Left lung (tissue), 10 donors: ENCODE data around the gene CBX8. TPM values are rescaled to one million over a fixed set of nuclear protein-coding genes. Genes with fewer than 3 reads are reported as not detected.

Source experiments
- ATAC-seq: fragments of 200-7000 bp; cut with Tn5 transposase; one replicate; pipeline ENCODE4 v1.9.1; 2020; ENCODE audit warnings: moderate library complexity
- DNase-seq, 4 donors: peaks; one replicate each; pipeline ENCODE4 v3.0.0-alpha.2; 2013 to 2020
- H3K27ac ChIP-seq, 2 donors: fragments of 200-600 bp; sonication (generic) in 1 of 2; one replicate each; pipeline versions ENCODE4 v1.5.0 to v1.8.0; 2020 to 2021
- H3K27me3 ChIP-seq, 2 donors: fragments of 200-600 bp; sonication (generic) in 1 of 2; one replicate each; pipeline versions ENCODE4 v1.5.0 to v1.8.0; 2020 to 2021
- H3K36me3 ChIP-seq, 2 donors: fragments of 200-600 bp; sonication (generic) in 1 of 2; one replicate each; pipeline versions ENCODE4 v1.5.0 to v1.8.0; 2020 to 2021
- H3K4me1 ChIP-seq, 2 donors: fragments of 200-600 bp; one replicate each; pipeline ENCODE4 v1.8.0; 2021
- H3K4me3 ChIP-seq, 2 donors: fragments of 200-600 bp; sonication (generic) in 1 of 2; one replicate each; pipeline versions ENCODE4 v1.5.0 to v1.8.0; 2020 to 2021; ENCODE audit warnings: mild to moderate bottlenecking in 1 of 2
- H3K9me3 ChIP-seq, 2 donors: fragments of 200-600 bp; sonication (generic) in 1 of 2; one replicate each; pipeline versions ENCODE4 v1.5.0 to v1.8.0; 2020 to 2021
- intact Hi-C, 2 donors: fragments of 100-400 bp; cut with DNase I; formaldehyde crosslinking; loops; one replicate each; pipeline versions ENCODE4 v1.11.2 to v1.14.2; 2022
- polyA plus RNA-seq, 6 donors: library from polyadenylated mRNA; unstranded; fragments of 120-200 nt; gene quantifications; one replicate each; pipeline ENCODE4 v1.2.1, GENCODE V29; 2013; ENCODE audit not compliant: insufficient read length in 6 of 6
- total RNA-seq, 2 donors: library from RNA; stranded (reverse); fragmentation: NEBNext Ultra II Directional; extraction: Animal tissue kit (Norgen Biotek cat#: 25700); gene quantifications; one replicate each; pipeline ENCODE4 v1.2.1, GENCODE V29; 2021
- TF ChIP-seq, protein P1 (sequence below), 2 donors: fragments of 200-600 bp; sonication (generic) in 1 of 2; IDR thresholded peaks; one replicate each; pipeline versions ENCODE4 v1.5.0 to v1.8.0; 2021; ENCODE audit warnings: antibody characterized with exemption in 2 of 2
- donor health status: DM: no; HTN: yes; CAD: no.
- donor health status: DM: no; HTN: no; CAD: no.

The CBX8 gene
- total and polyA plus RNA-seq, 8 donors: 7.3 to 11.4 (median 8.9) TPM

DNA sequence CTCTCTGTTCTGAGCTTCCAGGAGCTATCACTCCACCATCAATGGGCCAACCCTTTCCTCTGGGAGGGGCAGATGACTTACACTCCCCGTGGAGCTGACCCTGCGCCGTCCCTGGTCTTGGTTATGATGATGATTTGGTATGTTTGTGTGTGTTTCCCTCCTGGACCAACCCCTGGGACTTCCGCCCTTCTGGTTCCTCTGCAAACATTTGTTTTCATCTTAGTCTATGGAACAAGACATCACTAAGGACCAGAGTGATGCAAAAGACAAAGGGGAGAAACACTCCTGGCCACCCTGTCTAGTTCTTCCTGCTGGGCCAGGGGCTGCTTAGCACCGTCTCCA, 28.7 kb upstream of the CBX8 start:
- no peak for ATAC-seq
- intact Hi-C loops: no loop called here
- no peak overlapping the region for H3K27ac ChIP-seq

DNA sequence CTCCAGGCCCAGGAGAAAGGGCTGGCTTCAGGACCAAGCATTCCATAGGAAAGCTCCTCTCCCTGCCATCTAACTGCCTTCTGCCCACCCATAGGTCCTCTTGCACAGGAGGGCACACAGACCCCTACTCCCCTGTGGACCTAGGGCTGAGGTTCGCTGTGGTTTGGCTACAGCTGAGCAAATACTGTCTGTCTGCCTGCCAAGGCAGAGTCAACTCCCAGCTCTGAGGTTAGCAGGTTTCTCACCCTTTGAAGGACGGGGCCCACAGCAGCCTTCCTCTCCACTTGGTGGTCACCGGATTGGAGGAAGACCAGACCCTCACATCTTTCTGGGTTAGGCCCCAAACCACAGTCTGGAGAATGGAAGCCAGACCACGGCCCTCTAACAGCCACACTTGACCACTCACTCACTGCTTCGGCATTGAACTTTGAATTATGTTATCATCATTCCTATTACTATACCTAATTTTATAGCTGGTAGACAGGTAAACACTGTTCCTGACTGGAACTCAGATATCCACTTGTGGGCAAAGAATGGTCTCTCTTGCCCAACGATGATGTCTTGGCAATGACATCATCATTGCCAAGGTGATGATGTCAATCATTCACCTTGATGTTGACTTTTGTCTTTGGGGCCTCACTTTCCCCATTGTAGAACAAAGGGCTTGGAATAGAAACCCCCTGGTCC, 28.2 kb upstream of the CBX8 start:
- intact Hi-C loops: no loop called here
- no peak for ATAC-seq
- TF ChIP-seq, protein P1, sequence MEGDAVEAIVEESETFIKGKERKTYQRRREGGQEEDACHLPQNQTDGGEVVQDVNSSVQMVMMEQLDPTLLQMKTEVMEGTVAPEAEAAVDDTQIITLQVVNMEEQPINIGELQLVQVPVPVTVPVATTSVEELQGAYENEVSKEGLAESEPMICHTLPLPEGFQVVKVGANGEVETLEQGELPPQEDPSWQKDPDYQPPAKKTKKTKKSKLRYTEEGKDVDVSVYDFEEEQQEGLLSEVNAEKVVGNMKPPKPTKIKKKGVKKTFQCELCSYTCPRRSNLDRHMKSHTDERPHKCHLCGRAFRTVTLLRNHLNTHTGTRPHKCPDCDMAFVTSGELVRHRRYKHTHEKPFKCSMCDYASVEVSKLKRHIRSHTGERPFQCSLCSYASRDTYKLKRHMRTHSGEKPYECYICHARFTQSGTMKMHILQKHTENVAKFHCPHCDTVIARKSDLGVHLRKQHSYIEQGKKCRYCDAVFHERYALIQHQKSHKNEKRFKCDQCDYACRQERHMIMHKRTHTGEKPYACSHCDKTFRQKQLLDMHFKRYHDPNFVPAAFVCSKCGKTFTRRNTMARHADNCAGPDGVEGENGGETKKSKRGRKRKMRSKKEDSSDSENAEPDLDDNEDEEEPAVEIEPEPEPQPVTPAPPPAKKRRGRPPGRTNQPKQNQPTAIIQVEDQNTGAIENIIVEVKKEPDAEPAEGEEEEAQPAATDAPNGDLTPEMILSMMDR (IDR thresholded peaks at IDR 0.05): no peak

More for the DNA sequence above, 28.7 kb upstream of the CBX8 start:
- Histone ChIP-seq H3K9me3 (no peaks in the 10 kb centered on the region), H3K4me1 (peaks cover 0 to 29% of the 10 kb centered on the region in 2 donors), H3K36me3 (no peaks in the 10 kb centered on the region), H3K27me3 (no peaks in the 10 kb centered on the region), H3K4me3 (no peak overlapping the region)
- TF ChIP-seq, protein P1 (IDR thresholded peaks at IDR 0.05): no peak
- DNase-seq: no peak

DNA sequence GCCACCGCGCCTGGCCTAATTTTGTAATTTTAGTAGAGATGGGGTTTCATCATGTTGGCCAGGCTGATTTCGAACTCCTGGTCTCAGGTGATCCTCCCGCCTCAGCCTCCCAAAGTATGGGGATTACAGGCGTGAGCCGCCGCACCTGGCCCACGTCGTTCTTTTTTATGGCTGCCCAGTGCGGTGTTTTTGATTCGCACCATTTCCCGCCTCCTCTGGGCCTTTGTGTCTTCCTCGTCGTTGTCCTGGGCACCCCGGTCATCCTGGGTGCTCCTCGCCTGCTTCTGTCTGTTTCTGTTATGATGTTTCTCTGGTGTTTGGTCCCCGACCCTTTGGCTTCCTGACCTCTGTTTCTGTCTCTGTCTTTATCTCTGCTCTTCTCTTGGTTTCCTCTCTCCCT, 27.4 kb upstream of the CBX8 start:
- Histone ChIP-seq H3K27ac (no peak overlapping the region), H3K4me3 (no peak overlapping the region), H3K36me3 (no peaks in the 10 kb centered on the region), H3K4me1 (peaks cover 0 to 21% of the 10 kb centered on the region in 2 donors), H3K9me3 (no peaks in the 10 kb centered on the region), H3K27me3 (peaks cover 0 to 3% of the 10 kb centered on the region in 2 donors)
- intact Hi-C loops: no loop called here
- ATAC-seq (no peak), DNase-seq (no peak)
- TF ChIP-seq, protein P1 (IDR thresholded peaks at IDR 0.05): no peak

More for the DNA sequence above, 28.2 kb upstream of the CBX8 start:
- Histone ChIP-seq H3K9me3 (no peaks in the 10 kb centered on the region), H3K4me3 (no peak overlapping the region), H3K4me1 (peaks cover 0 to 24% of the 10 kb centered on the region in 2 donors), H3K27me3 (no peaks in the 10 kb centered on the region), H3K27ac (no peak overlapping the region), H3K36me3 (no peaks in the 10 kb centered on the region)
- DNase-seq: no peak

DNA sequence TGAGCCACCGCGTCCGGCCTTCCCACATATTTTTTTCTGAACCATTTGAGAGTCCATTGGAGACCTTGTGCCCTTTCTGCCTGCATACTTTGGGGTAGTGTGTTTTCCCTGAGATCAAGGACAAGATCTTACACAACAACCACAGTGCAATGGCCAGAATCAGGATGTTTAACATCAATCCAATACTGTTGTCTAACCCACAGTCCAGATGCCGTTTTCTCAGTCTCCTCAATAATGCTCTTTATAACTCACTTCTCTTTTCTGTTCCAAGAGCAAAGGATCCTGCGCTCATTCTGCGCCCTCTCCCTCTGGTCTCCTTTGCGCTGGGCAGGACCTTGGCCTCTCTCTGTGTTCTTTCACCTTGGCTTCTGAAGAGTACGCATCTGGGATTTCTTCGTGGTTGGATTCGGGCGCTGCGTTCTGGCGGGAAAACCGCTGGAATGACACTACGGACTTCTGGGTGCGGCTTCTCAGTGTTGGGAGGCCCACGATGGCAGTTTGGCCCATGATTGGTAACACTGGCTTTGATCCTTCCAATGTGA, 25.8 kb upstream of the CBX8 start:
- intact Hi-C loops: no loop called here
- no peak overlapping the region for H3K4me3 ChIP-seq
- no peak overlapping the region for H3K27ac ChIP-seq
- H3K9me3 ChIP-seq: no peaks in the 10 kb centered on the region
- TF ChIP-seq, protein P1 (IDR thresholded peaks at IDR 0.05): no peak
- no peak for DNase-seq
- H3K4me1 ChIP-seq: peaks cover 0 to 14% of the 10 kb centered on the region in 2 donors
- no peak for ATAC-seq
- H3K27me3 ChIP-seq: peaks cover 0 to 18% of the 10 kb centered on the region in 2 donors
- no peaks in the 10 kb centered on the region for H3K36me3 ChIP-seq

DNA sequence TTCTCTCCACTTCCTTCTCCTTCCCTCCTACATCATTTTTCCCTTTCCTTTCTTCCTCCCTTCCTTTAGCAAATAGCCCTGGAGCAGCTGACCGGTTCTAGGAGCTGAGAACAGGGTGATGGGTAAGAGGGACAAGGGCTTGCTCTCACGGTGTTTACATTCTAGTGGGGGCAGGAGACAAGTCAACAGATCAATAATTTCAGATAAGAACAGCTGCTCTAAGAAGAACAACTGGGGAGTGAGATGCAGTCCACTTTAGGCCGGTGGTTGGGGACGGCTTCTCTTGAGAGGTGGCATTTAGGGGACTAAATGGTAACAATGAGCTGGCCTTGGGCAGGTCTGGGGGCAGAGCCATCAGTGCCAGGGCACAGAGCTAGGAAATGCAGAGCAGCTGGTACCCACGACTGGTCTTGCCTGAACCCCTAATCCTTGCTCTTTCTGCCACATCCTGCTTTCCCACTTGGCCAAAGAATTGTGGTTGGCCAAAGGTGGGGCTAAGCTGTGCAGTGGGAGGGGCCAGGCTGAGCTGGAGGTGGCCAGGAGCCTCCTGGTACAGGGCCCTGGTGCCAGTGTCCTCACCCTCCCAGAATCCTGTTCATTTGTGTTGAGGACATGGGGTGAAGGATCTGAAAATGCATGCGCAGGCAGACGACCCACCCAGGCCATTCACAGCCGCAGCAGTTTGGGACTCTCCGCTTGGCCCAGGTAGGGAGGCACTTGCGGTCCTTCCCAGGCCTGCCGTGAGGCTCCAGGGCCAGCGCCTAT, 24.6 kb upstream of the CBX8 start:
- H3K9me3 ChIP-seq: no peaks in the 10 kb centered on the region
- TF ChIP-seq, protein P1 (IDR thresholded peaks at IDR 0.05): no peak
- DNase-seq (no peak), ATAC-seq (no peak)
- intact Hi-C loops: no loop called here
- peaks cover under 1 to 29% of the 10 kb centered on the region in 2 donors for H3K27me3 ChIP-seq
- H3K4me3 ChIP-seq: no peak overlapping the region
- H3K27ac ChIP-seq: no peak overlapping the region
- H3K36me3 ChIP-seq: no peaks in the 10 kb centered on the region
- peaks cover 0 to 9% of the 10 kb centered on the region in 2 donors for H3K4me1 ChIP-seq
